AG04450 (cell line): ENCODE results near the gene TAF4. TPM values are rescaled to one million over a fixed set of nuclear protein-coding genes. Genes with fewer than 3 reads are reported as not detected.
"Not testable (repeated sequence)": the region's sequence is repeated elsewhere in the genome, so short reads cannot be mapped to it uniquely, and the experiment has no call there.

ENCODE experiments used
- CTCF ChIA-PET: fragments of 300-600, 350-600 bp; formaldehyde crosslinking; extraction: SDS; loops from one replicate; lab custom pipeline; 2022; ENCODE audit warnings: antibody characterized with exemption, inconsistent platforms; lab: Charles Lee
- POLR2A ChIA-PET: fragments of 350-600 bp; formaldehyde crosslinking; extraction: SDS; loops from one replicate; lab custom pipeline; 2021; ENCODE audit warnings: antibody characterized with exemption, inconsistent platforms; lab: Yijun Ruan, JAX
- DNase-seq: peaks from one replicate; pipeline ENCODE4 v3.0.0-alpha.2; 2011; ENCODE audit warnings: low read depth, low spot score
- H3K27ac ChIP-seq: one replicate; pipeline ENCODE4 v1.5.1; 2012; ENCODE audit warnings: low read depth, low read length, control low read depth
- H3K27me3 ChIP-seq: one replicate; pipeline ENCODE4 v1.6.0; 2012; ENCODE audit warnings: low read length; ENCODE audit not compliant: control insufficient read depth, insufficient read depth
- H3K4me3 ChIP-seq: 2 replicates; pipeline ENCODE4 v1.5.1; 2011; ENCODE audit warnings: mild to moderate bottlenecking, low read depth, low read length, control low read depth
- H3K9me3 ChIP-seq: 2 replicates; pipeline ENCODE4 v1.5.1; 2012; ENCODE audit warnings: low read length; ENCODE audit not compliant: control insufficient read depth, insufficient read depth
- CTCF ChIP-seq: IDR thresholded peaks from 2 replicates; pipeline ENCODE4 v1.5.1; 2011; ENCODE audit warnings: low read depth, low read length, control low read depth, inconsistent platforms
- polyA plus RNA-seq: library from polyadenylated mRNA; depleted of rRNA; stranded (reverse); fragments of >200 nt; gene quantifications from 2 replicates; pipeline ENCODE4 v1.2.3, GENCODE V29; 2011

Gene TAF4
- polyA plus RNA-seq, 1 experiment, result 2.7 TPM

DNA sequence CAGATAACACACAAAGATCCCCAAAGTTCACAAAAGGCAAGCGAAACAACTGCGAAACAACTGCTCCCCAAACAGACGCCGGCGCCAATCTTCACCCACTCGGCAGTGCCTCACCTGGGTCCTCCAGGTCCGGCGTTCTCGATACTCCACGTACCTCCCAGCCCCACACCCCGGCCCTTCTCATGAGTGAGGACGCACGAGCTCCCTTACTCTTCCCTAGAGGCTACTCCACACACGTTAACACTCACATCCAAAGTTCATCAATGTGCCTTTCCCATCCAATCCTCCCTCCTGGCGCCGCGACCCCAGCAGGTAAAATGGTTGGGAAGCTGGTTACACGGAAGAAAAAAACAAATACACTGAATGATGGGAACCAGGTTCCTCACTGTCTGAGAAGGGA is 77.0 kb downstream of the TAF4 start:
- ChIA-PET POLR2A (interaction anchor here (0.5 kb wide), 1 partner anchor 28 kb away, joined by 3 read pairs; no protein-coding TSS in a partner anchor), CTCF (no interaction called here)
- H3K27ac ChIP-seq, result no peak overlapping the region
- no peak overlapping the region for H3K4me3 ChIP-seq
- peaks cover 28% of the 10 kb centered on the region for H3K9me3 ChIP-seq
- no peak for TF ChIP-seq CTCF
- H3K27me3 ChIP-seq, result no peaks in the 10 kb centered on the region
- DNase-seq, result no peak

DNA sequence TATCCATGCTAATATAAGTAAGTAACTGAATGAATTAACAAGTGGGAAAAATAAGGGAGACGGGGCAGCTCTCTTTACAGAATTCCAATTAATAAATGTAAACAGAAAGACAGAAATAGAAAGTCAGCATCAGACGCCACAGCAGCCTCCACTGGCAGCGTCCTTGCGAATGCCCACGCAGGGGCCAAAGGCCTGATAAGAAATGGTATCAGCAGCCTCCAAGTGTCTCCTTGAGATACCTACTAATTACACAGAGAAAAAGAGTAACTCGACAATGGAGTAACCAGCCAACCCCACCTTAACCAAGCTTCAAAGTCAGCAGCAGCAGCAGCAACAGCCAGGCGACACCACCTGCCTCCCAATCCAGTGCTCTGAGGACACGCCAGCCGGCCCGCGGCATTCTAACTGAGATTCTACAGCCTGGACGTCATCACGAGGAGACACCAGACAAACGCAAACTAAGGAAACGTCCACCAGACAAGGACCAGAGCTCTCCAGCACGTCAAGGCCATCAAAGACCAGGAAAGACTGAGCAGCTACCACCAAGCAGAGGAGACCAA is 78.8 kb downstream of the TAF4 start:
- Histone ChIP-seq H3K27ac (no peak overlapping the region), H3K4me3 (no peak overlapping the region), H3K27me3 (no peaks in the 10 kb centered on the region), H3K9me3 (peaks cover 14% of the 10 kb centered on the region)
- TF ChIP-seq CTCF, result no peak
- ChIA-PET POLR2A (no interaction called here), CTCF (no interaction called here)
- DNase-seq, result no peak

DNA sequence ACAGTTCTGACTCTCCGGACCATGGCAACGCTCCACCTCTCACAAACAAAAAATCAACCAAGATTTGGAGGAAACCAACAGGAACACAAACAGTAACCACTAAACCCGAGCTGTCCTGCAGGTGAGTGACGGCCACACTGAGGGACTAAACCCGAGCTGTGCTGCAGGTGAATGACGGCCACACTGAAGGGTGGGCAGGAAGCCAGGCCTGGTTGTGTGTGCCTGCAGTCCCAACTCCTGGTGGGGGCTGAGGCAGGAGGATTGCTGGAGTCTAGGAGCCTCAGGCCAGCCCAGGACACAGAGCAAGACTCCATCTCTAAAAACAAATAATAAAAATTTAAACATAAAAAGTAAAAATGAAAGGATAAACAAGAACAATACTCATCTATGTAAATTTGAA is 80.6 kb downstream of the TAF4 start:
- CTCF ChIA-PET, result no interaction called here
- H3K27ac ChIP-seq, result no peak overlapping the region
- H3K9me3 ChIP-seq, result no peaks in the 10 kb centered on the region; the same call in 1 of the 2 replicates
- no peak overlapping the region for H3K4me3 ChIP-seq
- no peaks in the 10 kb centered on the region for H3K27me3 ChIP-seq
- TF ChIP-seq CTCF, result no peak
- POLR2A ChIA-PET, result no interaction called here
- no peak for DNase-seq

GRCh38 chr20:61984431-61984830 is 81.2 kb downstream of the TAF4 start:
- H3K9me3 ChIP-seq, POLR2A ChIA-PET, DNase-seq, H3K4me3 ChIP-seq, CTCF ChIA-PET, H3K27me3 ChIP-seq, H3K27ac ChIP-seq: not testable (repeated sequence)

DNA sequence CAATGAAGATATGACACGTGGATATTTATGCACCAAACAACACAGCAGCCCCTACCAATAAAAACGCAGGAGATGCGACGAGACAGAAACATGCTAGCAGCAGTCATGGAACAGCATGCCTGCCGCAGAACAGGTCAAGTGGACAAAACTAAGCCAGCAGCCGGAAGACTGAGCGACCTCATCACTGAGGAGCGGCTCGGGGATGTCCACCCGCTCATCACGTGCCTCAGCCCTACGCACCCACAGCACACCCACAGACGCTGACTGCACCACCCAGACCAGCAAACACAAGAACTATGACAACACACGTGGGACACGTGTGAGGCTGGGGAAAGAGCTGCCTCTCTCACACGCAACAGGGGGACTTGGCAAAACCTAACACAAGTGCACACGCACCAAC is 81.7 kb downstream of the TAF4 start:
- ChIA-PET CTCF (no interaction called here), POLR2A (no interaction called here)
- no peaks in the 10 kb centered on the region; the same call in 1 of the 2 replicates for H3K9me3 ChIP-seq

More for the DNA sequence above, 81.7 kb downstream of the TAF4 start:
- Histone ChIP-seq H3K27me3 (no peaks in the 10 kb centered on the region), H3K4me3 (no peak overlapping the region), H3K27ac (no peak overlapping the region)
- TF ChIP-seq CTCF, result no peak
- no peak for DNase-seq
